ENCODE data around the gene MRPL19.
"Not testable (repeated sequence)": the region's sequence is repeated elsewhere in the genome, so short reads cannot be mapped to it uniquely, and the experiment has no call there.

Gene MRPL19

DNA sequence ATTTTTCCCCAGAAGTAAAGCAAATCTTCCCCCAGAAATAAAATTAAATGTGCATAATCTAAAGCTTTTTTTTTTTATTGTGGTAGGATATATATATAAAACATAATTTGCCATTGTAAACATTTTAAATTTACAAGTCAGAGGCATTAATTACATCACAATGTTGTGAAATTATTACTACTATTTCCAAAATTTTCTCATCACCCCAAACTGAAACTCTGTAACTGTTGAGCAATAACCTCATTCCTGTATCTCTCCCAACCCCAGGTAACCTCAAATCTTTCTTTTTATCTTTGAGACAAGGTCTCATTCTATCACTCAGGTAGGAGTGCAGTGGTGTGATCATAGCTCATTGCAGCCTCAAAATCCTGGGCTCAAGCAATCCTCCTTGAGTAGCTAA, 11.2 kb downstream of the MRPL19 start:
- DNase-seq (ENCODE audit: extremely low read depth in 1 of 2, low read depth in 1 of 2): no peak

DNA sequence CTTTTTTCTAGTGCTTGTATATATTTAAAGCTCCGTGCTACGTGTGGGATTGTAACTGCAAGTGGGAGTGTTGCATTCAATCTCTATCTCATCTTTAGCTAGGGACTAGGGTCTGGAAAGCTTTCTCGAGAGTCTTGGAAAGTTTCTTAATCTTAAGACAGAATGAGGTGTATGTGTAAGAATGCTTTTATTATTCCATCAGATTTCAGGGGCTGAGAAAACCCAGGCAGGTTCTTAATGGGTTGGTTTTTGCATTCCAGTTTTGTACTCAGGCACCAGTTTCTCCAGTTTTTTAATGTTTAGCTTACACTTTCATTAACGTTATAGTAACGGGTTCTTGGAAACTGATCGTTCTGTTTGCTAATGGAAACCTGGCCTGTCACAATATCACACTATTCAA, 20.3 kb downstream of the MRPL19 start:
- no peak for DNase-seq (ENCODE audit: extremely low read depth in 1 of 2, low read depth in 1 of 2)

DNA sequence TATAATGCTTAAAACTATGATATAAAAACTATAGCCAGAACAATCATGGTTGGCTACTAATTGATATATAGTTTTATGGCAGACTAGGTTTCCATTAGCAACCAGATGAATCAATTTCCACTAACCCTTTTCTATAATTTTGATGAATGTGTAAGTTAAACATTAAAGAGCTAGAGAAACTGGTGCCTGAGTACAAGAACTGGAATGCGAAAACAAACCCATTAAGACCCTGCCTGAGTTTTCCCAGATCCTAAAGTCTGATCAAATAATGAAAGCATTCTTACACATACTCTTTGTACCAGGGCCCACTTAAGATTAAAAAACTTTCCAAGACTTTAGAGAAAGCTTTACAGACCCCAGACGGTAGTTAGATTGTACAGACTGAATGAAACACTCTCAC, 21.3 kb downstream of the MRPL19 start:
- DNase-seq (ENCODE audit: extremely low read depth in 1 of 2, low read depth in 1 of 2): no peak

DNA sequence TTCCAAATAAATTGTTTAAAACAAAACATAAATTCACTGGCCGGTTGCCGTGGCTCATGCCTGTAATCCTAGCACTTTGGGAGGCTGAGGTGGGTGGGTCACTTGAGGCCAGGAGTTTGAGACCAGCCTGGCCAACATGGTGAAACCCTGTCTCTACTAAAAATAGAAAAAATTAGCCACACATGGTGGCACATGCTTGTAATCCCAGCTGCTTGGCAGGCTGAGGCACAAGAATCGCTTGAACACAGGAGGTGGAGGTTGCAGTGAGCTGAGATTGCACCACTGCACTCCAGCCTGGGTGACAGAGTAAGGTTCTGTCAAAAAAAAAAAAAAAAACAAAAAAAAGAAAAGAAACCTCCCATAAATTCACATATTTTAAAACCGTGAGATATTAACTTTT, 28.8 kb downstream of the MRPL19 start:
- DNase-seq (ENCODE audit: extremely low read depth in 1 of 2, low read depth in 1 of 2): not testable (repeated sequence)

DNA sequence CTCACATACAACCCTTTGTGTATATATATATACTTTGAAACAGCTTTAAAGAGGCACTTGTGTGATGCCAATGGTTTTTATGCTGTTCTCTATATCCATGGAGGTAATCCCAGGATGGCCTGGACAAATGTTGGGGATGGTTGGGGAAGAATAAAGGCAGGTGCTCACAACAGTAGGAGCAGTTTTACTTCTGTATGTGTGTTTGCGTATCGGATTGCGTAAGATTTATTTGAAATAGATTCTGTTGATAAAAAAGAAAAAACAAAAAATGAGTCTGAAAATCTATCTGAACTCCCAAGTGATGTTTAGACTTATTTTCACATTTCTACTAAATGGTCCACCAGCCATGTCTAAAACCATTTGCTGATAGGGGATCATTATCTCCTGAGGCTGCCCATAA, 29.3 kb downstream of the MRPL19 start:
- DNase-seq (ENCODE audit: extremely low read depth in 1 of 2, low read depth in 1 of 2): no peak

DNA sequence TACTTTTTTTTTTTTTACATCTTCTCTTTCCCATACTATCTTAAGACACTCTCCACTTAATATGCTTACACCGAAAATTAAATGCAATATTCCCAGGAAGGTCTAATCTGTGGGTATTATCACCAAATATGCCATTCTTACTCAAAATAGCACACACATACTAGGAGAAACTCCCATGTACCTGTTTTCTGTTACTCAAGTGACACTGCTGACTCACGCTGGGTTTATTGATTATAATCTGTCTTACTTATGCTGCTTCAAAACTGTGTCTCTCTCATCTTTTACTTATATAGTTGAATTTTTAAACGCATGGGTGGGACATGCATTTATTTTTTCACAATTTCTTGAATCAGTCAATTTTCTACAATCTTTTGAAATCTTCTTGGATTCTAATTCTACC, 29.9 kb downstream of the MRPL19 start:
- DNase-seq (ENCODE audit: extremely low read depth in 1 of 2, low read depth in 1 of 2): no peak

DNA sequence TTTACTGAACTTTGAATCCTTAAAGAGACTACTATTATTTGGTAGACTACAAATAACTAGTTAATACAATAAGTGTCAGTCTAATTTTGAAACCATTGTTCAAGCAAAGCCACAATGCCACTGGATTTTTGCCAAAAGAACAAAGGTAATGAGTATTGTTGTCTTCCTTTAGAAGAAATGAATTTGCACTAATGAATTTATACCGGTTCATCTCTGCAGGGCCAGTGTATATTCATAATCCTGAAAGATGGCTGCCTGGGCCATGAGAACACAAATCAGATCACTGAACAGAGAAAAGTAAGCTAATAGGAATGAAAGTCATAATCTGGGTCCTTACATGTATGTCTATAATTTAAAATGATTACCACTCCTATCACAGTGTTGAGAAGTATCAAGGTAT, 33.0 kb downstream of the MRPL19 start:
- DNase-seq (ENCODE audit: extremely low read depth in 1 of 2, low read depth in 1 of 2): no peak

DNA sequence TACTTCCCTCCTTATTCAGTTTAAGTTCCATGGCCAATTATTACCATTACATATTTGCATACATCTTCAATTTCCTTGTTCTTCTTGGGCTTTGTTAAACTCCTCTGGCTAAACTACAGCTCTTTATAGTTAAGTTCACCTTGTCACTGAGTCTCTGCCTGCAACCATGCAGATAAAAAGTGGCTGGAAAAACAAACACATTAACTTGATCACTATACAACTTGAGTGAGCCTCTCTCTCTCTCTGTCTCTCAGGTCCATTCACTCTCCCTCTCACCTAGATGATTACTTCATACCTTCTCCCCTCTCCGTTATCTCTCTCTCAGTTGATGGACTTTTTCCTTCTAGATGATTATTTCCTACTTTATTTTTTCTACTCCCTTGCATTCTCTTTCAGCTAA, 33.8 kb downstream of the MRPL19 start:
- no peak for DNase-seq (ENCODE audit: extremely low read depth in 1 of 2, low read depth in 1 of 2)

DNA sequence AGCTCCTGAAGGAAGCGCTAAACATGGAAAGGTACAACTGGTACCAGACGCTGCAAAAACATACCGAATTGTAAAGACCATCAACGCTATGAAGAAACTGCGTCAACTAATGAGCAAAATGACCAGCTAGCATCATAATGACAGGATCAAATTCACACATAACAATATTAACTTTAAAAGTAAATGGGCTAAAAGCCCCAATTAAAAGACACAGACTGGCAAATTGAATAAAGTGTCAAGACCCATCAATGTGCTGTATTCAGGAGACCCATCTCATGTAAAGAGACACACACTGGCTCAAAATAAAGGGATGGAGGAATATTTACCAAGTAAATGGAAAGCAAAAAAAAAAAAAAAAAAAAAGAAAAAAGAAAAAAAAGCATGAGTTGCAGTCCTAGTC, 36.8 kb downstream of the MRPL19 start:
- DNase-seq (ENCODE audit: extremely low read depth in 1 of 2, low read depth in 1 of 2): not testable (repeated sequence)

DNA sequence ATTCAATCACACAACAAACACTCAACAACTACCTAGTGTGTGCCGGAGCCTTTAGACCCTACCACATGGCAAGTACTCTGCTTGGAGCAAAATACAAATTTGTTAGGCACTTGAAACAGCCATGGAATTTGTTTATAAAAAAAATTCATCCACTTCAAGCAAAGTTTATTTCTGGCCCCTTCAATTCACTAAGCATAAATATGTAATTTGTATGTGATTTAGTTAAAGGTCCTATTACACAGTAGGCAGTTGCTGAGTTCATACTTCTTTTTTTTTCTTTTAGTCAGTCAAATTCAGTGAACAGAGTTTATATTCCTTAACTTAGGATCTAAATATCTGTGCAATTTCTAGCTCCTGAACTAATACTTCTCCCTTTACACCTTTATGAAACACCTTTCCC, 41.6 kb downstream of the MRPL19 start:
- DNase-seq (ENCODE audit: extremely low read depth in 1 of 2, low read depth in 1 of 2): no peak

DNA sequence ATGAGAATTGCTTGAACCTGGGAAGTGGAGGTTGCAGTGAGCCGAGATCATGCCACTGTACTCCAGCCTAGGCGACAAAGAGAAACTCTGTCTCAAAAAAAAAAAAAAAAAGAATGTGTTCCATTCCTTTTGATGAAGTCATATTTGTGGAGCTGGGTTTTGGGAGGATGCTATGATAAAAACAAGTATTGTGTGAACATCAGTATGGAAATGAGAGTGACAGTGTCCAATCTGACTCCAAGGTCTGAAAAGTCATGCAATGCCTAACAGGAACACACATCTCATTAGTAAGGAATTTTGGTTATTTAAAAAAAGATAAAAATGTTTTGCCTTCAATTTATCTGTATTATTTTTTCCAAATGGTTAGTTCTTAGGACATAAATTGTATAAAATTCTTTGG, 52.3 kb downstream of the MRPL19 start:
- DNase-seq (ENCODE audit: extremely low read depth in 1 of 2, low read depth in 1 of 2): no peak

DNA sequence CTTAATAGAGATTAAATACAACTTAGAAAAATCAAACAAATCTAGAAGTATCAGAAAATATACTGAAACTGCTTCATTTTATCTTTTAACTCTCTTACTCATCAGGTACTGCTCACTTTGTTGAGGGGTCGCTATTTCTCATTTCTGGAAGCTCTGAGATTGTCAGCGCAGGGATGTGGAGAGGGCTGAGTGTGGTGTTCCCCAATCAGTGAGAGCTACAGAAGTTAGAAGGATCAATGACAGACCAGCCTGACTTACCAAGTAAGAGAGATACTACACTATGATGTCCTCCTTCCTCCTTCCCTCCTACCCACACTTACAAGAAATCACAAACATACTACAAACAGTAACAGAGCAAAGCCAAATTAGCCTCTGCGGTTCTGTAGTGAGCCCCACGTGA, 56.0 kb downstream of the MRPL19 start:
- no peak for DNase-seq (ENCODE audit: extremely low read depth in 1 of 2, low read depth in 1 of 2)

DNA sequence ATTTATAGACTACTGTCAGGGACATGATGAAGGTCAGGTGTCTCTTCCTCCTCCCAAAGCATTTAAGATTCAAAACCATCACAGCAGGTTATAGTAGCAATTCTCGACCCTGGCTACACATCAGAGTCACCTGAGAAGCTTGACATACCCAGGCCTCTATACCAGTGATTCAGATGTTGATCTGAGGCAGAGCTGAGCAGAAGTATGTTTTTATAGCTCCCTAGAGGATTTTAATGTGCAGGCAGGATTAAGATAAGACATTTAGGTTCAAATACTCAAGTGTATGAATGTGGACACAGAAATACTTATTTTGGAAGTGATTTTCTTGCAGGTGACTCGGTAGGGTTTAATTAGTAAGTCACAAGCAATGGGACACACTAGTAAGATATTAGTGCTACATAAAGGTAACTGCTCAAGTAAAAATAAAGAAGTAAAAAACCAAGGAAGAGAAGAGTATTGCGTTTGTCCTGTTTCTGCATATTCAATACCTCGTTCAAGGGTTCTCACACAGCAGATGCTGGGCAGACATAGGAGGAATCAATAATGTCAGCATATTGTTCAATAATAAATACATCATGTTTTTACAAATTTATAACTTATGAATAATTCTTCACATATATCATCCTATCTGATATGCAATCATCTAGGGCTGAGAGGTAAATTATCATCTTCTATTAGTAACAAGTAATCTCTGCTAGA, 57.2 kb downstream of the MRPL19 start:
- no peak for DNase-seq (ENCODE audit: extremely low read depth in 1 of 2, low read depth in 1 of 2)

DNA sequence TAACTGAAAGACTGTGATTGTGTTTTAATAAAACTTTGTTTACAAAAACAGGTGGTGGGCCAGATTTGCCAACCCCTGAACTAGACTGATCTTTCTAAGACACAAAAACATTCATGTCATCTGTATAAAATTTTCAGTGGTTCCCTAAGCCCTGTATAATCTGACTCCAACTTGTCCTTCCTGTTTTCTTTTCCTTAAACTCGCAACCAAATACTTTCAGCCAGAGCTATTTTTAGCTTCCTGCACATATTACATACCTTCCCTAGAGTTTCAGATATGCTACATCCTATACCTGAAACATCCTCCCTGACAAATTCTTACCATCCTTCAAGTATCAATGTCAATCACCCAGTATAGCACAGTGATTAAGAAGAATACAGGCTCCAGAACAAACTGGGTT, 59.3 kb downstream of the MRPL19 start:
- DNase-seq (ENCODE audit: extremely low read depth in 1 of 2, low read depth in 1 of 2): no peak

DNA sequence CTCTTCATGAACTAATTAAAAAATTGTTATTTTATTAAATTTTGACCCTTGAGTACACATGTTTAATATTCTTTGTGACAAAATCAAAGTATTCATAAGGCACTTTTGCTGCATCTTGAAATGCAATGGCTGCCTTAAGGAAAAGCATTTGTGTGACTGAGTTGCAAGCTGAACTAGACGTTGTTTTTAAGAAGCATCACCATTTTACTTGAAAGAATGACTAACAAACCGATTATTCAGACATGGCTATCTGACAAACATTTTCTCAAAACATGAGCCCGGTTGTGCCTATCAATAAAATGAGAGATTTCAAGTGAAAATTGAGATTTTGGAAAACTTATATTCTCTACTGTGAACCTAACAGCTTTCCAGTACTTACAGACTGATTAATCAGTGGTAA, 61.3 kb downstream of the MRPL19 start:
- no peak for DNase-seq (ENCODE audit: extremely low read depth in 1 of 2, low read depth in 1 of 2)

DNA sequence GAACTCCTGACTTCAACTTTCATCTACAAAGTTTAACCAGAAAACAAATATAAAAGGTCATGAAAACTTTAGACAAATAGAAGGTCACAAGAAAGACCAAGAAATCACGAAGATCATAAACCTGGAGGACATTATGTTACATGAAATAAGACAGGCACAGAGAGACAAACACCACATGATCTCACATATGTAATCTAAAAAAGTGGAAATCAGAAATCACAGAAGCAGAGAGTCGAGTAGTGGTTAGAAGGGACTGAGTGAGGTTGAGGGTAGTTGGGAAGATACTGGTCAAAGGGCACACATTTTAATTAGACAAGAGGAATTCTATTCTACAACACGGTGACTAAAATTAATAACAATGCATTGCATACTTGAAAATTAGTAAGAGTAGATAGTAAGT, 62.7 kb downstream of the MRPL19 start:
- DNase-seq (ENCODE audit: extremely low read depth in 1 of 2, low read depth in 1 of 2): no peak

DNA sequence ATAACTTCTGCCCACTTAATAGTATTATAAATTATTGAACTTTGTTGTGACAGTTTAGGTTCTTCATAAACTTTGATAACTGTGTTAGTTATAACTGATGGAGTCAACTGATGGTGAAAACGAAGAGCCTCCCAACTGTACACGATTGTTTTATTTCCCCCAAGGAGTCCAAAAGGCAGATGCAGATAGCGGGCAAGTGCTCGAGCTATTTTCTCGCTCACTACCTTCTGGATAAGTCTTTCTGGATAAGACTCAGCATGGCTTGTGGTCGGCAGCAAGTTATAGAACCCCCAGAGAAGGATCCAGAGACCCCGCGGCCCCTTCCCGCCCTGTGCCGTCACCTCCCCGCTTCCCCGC, 63.6 kb downstream of the MRPL19 start:
- DNase-seq (ENCODE audit: extremely low read depth in 1 of 2, low read depth in 1 of 2): no peak

DNA sequence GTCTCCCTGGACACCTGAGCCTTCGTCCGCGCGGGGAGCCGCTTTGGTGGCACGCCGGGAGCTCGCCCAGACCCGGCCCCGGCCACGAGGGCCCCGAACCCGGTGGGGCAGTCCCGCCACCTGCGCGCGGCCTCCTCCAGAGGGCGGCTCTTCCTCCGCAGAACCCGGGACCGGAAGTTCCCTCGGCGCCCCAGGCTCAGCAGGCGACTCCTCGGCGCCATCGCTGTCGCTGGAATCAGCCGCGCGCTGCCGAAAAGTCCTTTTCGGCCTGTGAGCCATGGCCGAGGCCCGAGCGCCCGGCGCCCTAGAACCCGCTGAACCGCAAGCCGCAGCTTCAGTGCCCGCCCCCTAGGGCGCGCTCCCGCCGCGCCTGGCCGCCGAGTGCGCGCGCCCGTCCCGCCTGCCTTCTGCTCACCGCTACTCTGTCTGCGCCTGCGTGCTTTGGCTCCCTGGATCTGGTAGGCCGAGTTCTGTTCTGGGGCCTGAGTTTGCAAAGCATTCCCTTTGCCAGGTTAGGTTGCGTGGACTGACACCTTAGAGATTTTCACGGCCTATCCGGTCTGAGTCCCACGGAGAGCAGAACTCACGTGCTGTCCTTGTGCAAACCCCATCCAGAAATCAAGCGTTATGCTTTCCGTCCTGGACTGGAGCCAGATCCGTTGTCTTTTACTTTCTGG, 64.1 kb downstream of the MRPL19 start, which contains the start of gene GCFC2:
Gene GCFC2, minus strand, starts transcription at position 339 of the 677 bp plus-strand sequence. Its CDS starts 60 bp downstream, at position 279.
- DNase-seq (ENCODE audit: extremely low read depth in 1 of 2, low read depth in 1 of 2): peak; percentile 54 to 74

DNA sequence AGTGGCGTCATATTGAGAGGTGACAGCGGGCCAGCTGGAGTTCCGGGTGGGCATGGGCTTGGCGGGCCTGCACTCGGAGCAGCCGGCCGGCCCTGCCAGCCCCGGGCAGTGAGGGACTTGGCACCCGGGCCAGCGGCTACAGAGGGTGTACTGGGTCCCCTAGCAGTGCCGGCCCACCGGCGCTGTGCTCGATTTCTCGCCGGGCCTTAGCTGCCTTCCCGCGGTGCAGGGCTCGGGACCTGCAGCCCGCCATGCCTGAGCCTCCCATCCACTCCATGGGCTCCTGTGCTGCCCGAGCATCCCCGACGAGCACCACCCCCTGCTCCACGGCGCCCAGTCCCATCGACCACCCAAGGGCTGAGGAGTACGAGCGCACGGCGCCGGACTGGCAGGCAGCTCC, 65.0 kb downstream of the MRPL19 start:
- not testable (repeated sequence) for DNase-seq (ENCODE audit: extremely low read depth in 1 of 2, low read depth in 1 of 2)

DNA sequence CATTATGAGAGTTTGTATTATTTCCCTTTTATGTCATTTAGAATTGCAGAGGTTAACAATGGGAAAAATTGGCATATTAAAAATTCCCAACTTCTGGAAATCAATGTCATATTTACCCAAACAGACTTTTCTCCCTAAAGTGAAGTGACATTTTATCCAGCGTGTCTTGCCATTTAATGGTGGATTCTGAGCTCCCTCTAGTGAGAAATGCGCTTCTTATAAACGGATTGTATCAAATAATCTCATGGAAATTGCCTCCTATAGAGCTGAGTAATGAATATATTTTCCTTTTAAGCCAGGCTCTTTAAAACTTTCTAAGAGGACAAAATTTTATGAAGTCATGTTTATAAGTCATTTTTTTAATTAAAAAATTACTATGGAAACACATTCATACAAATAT, 69.8 kb downstream of the MRPL19 start:
- DNase-seq (ENCODE audit: extremely low read depth in 1 of 2, low read depth in 1 of 2): no peak

DNA sequence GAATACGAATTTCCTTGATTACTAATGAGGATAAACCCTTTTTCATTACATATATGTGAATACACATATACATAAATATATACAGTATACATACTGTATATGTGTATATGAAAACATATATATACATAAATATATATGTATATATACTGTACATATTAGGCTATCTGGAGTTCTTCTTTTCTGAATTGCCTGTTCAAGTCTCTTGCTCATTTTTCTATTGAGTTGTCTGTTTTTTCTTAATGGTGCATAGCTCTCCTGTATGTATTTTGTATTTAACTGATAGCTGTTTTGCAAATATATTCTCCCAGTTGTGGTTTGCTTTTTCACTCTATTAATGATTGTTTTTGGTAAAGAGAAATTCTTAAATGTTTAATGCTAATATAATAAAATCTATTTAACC, 73.0 kb downstream of the MRPL19 start:
- no peak for DNase-seq (ENCODE audit: extremely low read depth in 1 of 2, low read depth in 1 of 2)

DNA sequence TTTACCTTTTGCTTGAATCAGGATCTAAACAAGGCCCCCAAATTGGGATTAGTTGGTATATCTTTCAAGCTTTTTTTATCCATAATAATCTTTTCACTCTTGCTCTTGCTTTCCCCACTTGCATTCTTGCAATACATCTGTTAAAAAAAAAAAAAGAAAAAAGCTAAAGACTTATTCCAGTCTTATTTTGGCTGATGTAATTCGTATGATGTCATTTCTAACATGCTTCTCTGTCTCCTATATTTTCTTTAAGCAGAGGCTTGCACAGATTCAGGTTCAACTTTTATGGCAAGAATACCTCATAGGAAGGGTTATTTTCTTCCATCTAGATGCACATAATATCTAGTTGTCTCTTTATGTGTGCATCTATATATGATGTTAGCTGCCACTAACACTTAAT, 73.9 kb downstream of the MRPL19 start:
- DNase-seq (ENCODE audit: extremely low read depth in 1 of 2, low read depth in 1 of 2): no peak

DNA sequence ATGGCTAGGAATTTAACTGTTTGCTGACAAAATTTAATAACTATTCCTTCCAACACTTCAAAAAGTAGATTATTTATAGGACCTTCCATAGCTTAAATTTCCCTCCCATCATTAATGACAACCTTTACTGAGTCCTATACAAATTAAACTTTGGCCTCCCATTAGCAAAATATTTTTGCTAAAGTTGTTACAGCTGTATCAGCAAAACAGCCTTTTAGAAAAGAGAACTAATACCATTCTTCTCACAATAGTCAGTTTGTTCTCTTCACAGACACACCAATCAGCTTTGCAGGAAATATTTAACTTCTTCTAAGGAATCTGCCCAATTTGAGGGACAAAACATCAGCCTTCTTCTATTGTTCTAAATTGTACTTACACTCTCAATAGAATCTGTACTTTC, 76.1 kb downstream of the MRPL19 start:
- no peak for DNase-seq (ENCODE audit: extremely low read depth in 1 of 2, low read depth in 1 of 2)
